ENCODE measurements around the gene ALCAM. TPM values are rescaled to one million over a fixed set of nuclear protein-coding genes. Genes with fewer than 3 reads are reported as not detected.

The ALCAM gene
- total RNA-seq, 1 donor from 2014 or later: 150 TPM

DNA sequence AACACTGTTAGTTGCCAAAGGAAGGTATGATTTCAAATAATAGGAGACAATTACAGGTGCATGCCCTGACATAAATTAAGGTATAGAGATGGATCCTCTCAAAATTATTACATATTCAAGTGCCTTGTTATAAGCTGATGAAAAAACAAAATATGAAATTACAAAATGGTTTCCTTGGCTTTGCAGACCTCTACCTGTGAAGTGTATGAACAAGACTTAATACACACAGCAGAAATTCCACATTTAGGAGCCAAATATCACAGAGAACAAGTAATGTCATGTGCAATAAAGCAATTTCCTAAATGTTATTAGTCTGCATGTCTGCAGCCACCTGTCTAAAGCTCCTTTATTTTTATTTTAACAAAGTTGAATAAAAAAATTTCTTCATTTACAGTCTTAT, 151.5 kb downstream of the ALCAM start:
- no peak for FAIRE-seq
- DNase-seq (ENCODE audit: low spot score in 2 of 2): no peak

DNA sequence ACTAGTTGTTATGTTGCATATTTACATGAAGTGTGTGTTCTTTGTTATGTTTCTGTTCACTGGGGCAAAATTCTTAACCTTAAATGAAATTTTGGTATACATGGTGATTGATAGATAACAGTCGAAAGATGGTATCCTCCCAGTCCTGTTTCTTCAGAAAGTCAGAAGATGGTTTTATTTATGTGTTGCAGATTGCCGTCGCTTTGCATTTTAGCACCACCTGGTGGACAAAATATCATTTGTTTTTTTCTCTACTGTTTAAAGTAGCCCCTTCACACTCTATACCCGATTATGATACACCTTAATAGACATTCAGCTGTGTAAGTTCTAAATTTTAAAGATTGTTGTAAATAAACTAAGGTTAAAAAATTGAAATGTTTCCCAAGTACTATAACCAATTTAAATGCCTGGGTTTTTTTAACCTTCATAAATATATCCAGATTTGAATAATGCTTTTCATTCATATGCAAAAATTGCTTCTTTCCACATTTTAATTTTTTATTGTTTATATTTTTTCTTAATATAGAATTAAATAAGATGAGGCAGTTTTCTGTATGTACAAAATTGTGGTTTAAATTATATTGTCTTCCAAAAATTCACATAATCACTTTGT, 152.2 kb downstream of the ALCAM start:
- peak; percentile 7 to 12 for DNase-seq (ENCODE audit: low spot score in 2 of 2)
- FAIRE-seq: peak; percentile 98

DNA sequence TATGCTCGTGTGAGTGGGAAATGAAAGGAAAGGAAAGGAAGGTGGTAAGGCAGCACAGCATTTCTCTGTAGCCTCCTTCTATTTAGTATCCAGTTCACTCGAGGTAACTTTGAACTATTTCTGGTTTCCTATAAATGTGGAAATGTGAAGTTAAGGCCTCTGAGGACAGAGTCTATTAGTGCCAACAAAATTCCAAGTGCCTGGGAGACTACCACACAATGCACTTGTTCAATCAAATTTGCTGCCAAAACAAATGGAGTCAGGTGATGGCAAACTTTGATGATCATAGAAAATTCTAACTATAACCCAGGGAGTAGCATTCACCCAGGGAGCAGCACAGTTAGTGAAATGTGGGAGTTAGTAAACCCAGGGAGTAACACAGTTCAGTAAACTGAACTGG, 155.1 kb downstream of the ALCAM start:
- FAIRE-seq (no peak), DNase-seq (ENCODE audit: low spot score in 2 of 2) (no peak)

DNA sequence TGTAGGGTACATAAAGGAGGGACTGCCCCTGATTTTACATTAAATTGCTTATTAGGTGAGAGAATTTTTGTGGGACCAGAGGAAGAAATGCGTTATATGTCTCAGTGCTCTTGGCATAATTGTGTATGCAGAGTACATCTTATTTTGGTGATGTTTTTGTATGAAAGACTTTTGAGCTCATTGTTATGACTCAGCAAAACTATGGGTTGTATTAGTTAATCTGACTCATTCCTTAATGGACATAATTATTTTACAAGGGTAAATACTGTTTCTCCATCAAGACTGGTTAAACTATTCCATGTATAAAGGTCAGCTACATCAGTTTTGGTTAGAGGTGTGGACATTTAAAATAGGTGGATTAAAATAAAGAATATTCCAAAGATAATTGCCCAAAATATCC, 156.8 kb downstream of the ALCAM start:
- FAIRE-seq: no peak

DNA sequence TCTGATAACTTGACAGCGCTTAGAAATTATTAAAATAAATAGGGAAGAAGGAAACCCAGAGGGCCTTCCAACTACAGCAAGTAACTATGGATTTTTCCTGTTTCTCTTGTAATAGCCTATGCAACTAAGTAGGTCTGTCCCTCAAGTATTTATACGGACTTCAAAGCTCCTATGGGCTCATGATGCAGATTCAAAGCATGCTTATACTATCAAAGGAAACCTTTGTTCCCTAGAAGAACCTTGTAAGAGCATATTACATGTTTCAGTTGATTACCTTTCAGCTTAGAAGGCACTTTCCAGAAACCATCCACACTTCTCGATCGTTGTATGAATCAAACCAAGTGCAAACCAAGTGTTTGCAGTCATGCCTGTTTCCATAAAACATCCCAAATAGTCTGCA, 158.8 kb downstream of the ALCAM start:
- FAIRE-seq: no peak
- DNase-seq (ENCODE audit: low spot score in 2 of 2): no peak

More for the DNA sequence above, 156.8 kb downstream of the ALCAM start:
- no peak for DNase-seq (ENCODE audit: low spot score in 2 of 2)

DNA sequence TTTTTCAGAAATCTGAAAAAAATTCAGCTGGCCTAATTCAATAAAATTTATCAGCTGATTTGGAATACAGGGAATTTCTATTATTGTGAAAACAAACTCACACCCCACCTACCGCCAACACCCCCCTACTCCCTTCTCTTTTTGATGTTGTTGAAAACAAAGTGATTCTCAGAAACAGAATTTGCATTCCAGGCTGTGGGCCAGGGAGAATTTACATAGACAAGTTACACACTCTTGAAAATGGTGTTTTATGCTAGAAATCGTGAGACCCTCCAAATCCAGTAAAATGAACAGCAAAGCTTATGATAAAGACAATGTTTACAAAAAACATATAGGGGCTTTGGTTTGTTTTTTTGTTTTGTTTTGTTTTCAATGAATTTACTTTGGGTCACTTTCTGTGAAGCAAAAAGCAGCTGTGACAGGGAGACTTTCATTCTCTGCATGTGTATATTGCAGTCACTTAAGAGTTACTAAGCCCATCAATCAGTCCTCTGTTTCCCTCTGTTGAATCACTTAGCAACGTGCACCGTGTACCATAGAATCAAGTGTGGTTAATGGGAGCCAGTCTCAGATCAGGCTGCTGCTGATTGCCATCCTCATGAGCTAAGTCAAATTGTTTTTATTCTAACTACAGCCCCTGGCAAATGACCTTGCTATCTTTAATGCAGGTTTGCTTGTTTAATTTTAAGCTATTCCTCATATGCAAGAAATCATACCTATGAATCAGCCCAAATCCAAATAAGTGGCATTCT, 159.8 kb downstream of the ALCAM start:
- peak in 1 of 2 donors; percentile 12 for DNase-seq (ENCODE audit: low spot score in 2 of 2)
- FAIRE-seq: peak; percentile 24

DNA sequence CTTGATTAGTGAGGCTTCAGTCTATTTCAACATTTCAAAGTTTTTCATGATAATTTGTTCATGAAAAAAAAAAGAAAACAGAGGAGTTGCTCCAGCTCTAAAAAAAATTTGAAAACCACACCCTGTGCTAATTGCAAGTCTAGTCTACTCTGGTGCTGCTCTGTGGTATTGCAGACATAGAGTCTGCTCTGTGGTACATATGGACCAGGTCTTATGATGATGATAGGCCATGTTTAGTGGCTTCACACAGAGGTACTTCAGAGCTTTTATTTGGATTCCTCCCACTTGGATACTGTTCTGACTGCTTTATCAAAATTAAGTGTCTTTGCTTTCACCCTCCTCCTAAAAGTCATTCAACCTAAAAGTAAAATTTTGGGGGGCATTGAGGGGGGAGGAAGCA, 160.8 kb downstream of the ALCAM start:
- no peak for FAIRE-seq
- no peak for DNase-seq (ENCODE audit: low spot score in 2 of 2)

DNA sequence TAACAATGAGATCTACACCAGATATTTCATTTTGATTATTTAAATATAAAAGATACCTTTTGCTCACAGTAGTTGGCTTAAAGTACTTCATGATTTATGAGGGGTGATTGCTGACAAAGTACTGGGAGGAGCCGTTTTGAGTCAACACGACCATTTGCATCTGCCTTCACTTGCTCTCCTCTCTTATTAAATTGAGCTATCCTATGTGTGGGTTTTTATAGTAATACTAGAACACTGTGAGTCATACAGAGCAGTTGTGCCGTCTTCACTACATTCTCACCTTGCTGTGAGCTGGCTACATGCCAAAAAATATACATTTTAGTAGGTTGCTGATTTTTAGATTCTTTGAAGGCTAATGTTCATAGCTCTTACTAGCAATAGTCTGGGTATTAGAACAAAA, 161.2 kb downstream of the ALCAM start:
- FAIRE-seq (no peak), DNase-seq (ENCODE audit: low spot score in 2 of 2) (no peak)

DNA sequence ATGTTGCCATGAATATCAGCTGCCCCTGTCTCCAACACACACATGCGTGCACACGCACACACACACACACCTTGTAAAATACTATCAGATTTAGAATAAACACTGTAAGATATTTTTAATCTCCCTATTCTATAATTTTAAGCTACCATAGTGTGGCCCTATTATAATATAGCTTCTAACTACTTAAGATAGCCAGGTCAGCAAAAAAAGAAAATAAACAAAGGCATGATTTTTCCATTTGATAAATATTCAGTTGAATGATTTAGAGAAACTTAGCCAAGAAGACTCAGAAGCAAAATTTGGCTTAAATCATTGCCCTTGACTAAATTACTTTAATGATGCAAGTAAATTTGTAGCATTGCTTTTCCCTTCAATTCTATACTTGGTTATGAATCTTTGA, 162.2 kb downstream of the ALCAM start:
- DNase-seq (ENCODE audit: low spot score in 2 of 2) (no peak), FAIRE-seq (no peak)

DNA sequence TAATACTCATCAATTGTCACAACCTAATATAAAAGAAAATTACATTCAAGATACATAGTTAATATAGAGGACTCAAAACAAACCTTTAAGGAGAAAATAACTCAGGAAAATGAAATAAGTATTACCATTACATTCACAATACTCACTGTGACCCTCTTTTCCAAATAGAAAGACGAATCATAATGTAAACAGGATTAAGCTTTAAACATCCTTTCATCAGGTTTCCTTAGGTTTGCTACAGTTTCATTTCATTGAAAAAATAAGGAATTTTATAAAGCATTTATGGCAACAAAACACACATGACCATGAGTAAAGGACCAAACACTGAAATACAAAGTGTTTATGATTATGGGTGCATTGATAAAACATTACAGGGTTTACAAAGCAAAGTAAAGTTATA, 162.7 kb downstream of the ALCAM start:
- no peak for DNase-seq (ENCODE audit: low spot score in 2 of 2)
- FAIRE-seq: no peak

DNA sequence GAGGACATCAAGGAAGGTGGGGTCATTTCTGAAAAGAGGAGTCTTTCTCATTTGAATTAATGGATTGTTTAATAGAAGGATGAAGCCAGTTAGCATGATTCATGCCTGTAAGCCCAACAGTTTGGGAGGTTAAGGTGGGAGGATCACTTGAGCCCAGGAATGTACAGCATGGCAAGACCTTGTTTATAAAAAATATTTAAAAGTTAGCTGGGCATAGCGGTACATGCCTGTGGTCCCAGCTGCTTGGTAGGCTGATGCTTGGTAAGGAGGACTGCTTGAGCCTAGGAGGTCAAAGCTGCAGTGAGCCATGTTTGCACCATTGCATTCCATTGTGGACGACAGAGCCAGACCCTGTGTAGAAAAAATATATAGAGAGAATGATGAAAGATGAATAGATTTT, 165.5 kb downstream of the ALCAM start:
- FAIRE-seq: no peak
- no peak for DNase-seq (ENCODE audit: low spot score in 2 of 2)

DNA sequence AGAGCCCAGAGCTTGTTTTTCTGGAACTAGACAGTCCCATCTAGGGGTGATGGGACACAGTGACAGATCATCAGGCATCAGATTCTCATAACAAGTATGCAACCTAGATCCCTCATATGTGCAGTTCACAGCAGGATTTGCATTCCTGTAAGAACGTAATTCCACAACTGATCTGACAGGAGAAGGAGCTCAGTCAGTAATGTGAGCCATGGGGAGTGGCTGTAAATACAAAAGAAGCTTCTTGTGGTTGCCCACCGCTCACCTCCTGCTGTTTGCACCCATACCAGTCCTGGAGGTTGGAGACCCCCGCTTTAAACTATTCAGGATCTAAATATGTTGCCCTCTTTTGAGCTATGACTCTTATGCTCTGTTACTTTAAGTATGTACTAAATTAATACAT, 167.3 kb downstream of the ALCAM start:
- FAIRE-seq (no peak), DNase-seq (ENCODE audit: low spot score in 2 of 2) (no peak)

DNA sequence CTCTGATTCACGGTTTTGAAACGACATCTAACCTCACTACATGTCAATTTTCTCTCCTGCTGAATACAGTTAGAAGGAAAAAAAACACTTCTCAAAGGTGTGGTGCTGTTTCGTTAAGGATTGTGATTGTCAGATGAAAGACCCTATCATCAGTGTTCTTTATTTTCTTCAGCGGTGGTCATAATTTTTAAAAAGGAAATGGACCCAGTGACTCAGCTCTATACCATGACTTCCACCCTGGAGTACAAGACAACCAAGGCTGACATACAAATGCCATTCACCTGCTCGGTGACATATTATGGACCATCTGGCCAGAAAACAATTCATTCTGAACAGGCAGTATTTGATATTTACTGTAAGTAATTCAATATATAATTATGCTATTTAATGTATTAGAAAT, 167.8 kb downstream of the ALCAM start:
- no peak for FAIRE-seq

DNA sequence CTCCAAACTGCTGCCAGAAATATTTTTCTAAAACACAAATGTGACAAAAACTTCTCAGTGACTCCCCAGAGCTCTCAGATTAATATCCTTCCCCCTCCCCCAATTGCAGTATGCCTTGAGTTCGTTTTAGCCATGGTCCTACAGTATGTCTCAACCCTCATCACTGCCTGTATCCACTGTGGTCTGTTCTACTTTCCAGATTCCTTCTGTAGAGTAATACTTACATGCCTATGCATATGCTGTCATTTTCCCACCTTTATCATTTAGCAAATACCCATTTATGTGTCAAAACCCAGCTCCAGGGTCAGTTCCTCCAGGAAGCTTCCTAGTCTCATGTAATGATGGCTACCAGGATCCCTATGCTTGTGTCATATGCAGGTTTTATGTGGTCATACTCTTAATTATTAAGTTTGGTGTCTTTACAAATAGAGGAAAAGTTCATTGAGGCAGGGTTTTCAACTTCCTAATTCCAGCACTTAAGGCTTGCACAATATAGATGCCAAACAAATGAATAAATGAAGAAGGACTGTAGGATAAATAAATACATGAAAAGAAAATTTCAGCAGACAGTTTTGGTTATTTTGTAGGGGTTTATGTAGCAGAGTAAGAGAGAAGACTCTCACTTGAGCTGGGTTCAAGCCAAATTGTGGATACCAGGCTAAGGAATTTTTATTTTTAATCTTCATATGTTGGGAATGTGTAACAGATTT, 170.8 kb downstream of the ALCAM start:
- FAIRE-seq (no peak), DNase-seq (ENCODE audit: low spot score in 2 of 2) (no peak)

More for the DNA sequence above, 167.8 kb downstream of the ALCAM start:
- DNase-seq (ENCODE audit: low spot score in 2 of 2): no peak

DNA sequence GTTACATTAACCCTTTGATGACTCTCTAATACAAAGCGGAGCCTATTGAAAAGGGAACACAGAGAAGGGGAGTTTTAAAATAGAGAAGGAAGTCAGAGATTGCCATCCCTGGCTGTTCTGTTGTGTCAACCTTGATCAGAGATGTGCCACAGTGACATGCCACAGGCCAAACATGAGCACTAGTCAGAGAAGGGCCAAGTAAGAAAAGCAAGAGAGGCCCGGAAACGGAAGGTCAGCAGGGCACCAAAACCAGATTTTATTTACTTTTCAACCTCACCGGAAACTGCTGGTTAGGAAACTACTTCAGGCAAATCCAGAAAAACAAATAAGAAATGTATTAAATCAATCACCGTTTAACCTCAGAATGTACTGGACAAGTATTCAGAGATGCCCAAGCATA, 171.8 kb downstream of the ALCAM start:
- FAIRE-seq (no peak), DNase-seq (ENCODE audit: low spot score in 2 of 2) (no peak)

DNA sequence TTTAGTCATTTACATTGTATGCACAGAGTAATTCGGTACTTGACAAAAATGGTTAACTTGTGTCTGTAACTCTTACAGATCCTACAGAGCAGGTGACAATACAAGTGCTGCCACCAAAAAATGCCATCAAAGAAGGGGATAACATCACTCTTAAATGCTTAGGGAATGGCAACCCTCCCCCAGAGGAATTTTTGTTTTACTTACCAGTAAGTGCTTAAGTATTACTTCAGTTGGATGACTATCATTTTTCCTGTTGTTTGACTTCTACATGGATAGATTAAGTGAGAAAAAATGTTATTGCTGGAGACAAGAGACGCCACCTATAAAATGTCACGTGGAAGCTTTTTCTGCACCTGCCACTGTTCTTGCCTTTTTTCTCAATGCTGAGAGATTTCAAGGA, 173.2 kb downstream of the ALCAM start:
- FAIRE-seq (no peak), DNase-seq (ENCODE audit: low spot score in 2 of 2) (no peak)

DNA sequence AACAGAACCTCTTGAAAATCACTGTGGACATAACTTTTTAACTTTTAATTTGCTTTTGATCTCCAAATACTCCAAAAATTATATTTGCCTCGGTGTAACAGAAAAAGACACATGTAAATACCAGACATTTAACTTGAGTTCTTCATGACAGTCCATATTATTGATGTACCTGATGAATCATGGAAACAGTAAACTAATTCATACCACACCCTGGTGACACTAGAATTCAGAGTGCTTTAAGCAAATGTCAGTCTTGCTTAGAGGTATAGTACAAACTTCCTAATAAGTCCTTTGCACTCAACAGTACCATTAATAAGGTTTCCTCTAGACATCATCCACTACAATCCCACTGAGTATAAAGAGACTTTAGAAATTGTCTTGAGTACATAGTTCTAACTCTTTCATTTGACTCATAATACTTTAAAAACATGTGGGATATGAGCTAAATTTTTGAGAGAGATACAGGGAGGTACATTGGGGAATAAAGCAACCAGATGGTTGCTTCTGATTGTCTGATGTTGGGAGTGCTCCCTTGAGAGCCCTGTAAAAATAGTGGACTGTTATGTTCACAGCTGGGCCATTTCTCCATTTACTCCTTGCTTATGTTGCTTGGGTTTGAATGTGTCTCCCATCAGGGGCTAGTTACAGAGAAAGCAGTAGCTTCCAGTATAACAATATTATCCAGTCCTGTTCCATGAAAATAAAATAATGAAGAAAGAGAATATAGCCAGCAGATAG, 175.7 kb downstream of the ALCAM start:
- DNase-seq (ENCODE audit: low spot score in 2 of 2) (no peak), FAIRE-seq (no peak)

DNA sequence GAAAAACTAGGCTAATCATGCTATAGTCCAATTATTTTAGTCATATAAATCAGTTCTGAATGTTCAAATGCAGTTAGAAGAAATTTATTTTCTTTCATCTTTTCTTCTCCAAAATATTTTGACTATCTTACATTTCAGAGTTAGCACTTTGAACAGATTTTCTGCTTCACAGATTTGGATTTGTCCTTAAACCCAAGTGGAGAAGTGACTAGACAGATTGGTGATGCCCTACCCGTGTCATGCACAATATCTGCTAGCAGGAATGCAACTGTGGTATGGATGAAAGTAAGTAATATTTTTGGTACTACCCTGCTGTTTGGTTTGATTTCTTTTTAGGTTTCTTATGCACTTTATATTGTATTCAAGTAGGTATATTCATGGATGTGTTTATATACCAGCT, 178.3 kb downstream of the ALCAM start:
- no peak for DNase-seq (ENCODE audit: low spot score in 2 of 2)

DNA sequence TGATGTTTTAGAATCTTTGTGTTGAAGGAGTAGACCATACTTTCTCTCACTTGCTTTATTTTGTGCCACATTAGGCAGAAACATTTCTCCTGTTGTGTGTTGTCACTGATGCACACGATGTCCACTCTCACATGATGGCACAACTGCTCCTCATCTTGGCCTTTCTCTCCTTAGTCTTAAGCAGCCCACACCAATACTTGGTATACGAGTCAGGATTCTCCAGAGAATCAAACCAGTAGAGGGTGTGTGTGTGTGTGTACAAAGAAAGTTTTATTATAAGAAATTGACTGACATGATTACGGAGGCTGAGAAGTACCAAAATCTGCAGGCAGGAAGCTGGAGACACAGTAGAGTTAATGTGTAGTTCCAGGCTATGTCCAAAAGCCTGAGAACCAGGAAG, 187.1 kb downstream of the ALCAM start:
- FAIRE-seq (no peak), DNase-seq (ENCODE audit: low spot score in 2 of 2) (no peak)

More for the DNA sequence above, 178.3 kb downstream of the ALCAM start:
- FAIRE-seq: no peak

DNA sequence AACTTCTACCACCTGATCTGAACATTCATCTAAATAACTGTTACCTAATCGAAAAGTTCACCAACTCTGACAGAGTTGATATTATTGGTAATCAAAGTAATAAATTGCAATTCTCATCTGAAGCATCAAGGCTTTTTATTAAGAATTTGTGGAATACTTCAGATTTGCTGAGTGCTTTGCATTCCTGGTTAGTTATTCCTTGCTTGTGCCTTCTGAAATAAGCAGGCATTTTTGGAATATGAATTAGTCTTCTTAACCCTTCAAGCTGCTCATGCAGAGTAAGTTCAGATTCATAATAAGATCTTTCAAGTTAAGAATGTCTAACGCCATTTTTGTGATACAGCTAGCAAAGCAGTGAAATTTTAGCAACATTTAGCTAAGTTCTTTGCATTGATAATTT, 188.5 kb downstream of the ALCAM start:
- no peak for FAIRE-seq
- no peak for DNase-seq (ENCODE audit: low spot score in 2 of 2)

DNA sequence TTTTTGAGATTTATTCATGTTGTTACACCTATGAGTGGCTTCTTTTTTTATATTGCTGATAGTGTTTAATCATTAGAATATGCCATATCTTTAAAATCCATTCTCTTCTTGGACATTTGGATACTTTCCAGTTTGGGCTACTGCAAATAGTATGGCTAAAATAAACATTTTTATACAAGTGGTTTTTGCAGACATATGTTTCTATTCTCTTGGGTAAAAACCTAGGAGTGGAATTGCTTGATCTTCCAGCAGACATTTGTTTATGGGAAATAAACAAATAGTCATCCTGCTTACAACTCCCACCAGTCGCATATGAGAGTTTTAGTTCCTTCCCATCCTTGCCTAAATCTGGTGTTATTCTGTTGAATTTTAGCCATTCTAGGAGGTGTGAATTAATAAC, 193.1 kb downstream of the ALCAM start:
- DNase-seq (ENCODE audit: low spot score in 2 of 2): no peak
- no peak for FAIRE-seq

All from frontal cortex (tissue), 4 donors.